Prostate gland (tissue), 2 donors: ENCODE results near the gene ZNF777.

Source experiments
- POLR2A ChIP-seq: fragments of 450-650 bp; IDR thresholded peaks from one replicate; pipeline ENCODE4 v1.6.1; 2016; ENCODE audit warnings: antibody characterized with exemption, mild to moderate bottlenecking
- TF ChIP-seq, protein P1 (sequence below), 4 experiments: fragments of 200-600 bp in 2 of 4; fragments of 450-650 bp in 2 of 4; sonication (generic) in 2 of 4; IDR thresholded peaks; 1 replicate in 3 of 4; 2 replicates in 1 of 4; pipeline ENCODE4 v1.5.1; 2016 to 2019; ENCODE audit warnings: antibody characterized with exemption in 4 of 4, mild to moderate bottlenecking in 2 of 4, moderate library complexity in 2 of 4

GRCh38 chr7:149448961-149449360 lies 11.9 kb downstream of the ZNF777 start:
- TF ChIP-seq, protein P1, sequence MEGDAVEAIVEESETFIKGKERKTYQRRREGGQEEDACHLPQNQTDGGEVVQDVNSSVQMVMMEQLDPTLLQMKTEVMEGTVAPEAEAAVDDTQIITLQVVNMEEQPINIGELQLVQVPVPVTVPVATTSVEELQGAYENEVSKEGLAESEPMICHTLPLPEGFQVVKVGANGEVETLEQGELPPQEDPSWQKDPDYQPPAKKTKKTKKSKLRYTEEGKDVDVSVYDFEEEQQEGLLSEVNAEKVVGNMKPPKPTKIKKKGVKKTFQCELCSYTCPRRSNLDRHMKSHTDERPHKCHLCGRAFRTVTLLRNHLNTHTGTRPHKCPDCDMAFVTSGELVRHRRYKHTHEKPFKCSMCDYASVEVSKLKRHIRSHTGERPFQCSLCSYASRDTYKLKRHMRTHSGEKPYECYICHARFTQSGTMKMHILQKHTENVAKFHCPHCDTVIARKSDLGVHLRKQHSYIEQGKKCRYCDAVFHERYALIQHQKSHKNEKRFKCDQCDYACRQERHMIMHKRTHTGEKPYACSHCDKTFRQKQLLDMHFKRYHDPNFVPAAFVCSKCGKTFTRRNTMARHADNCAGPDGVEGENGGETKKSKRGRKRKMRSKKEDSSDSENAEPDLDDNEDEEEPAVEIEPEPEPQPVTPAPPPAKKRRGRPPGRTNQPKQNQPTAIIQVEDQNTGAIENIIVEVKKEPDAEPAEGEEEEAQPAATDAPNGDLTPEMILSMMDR (IDR thresholded peaks at IDR 0.05) = no peak
- TF ChIP-seq POLR2A = no peak
